Heart left ventricle (tissue), 16 donors: Measurements from ENCODE around the gene SLC6A17. TPM values are rescaled to one million over a fixed set of nuclear protein-coding genes. Genes with fewer than 3 reads are reported as not detected.

ENCODE experiments used
- ATAC-seq, 4 donors: fragments of 200-7000 bp; cut with Tn5 transposase; one replicate each; pipeline ENCODE4 v1.9.1; 2020 to 2022; ENCODE audit warnings: moderate library complexity in 4 of 4, mild to moderate bottlenecking in 3 of 4, moderate number of reproducible peaks in 1 of 4
- DNase-seq, 5 donors: peaks; one replicate each; pipeline ENCODE4 v3.0.0-alpha.2; 2020
- H3K27ac ChIP-seq, 12 donors: fragments of 200-600 bp; sonication (generic) in 4 of 12; one replicate each; pipeline versions ENCODE4 v1.5.0 to v1.8.0; 2016 to 2022; ENCODE audit warnings: mild to moderate bottlenecking in 2 of 12
- H3K27me3 ChIP-seq, 9 donors: fragments of 200-600 bp; sonication (generic) in 2 of 9; one replicate each; pipeline versions ENCODE4 v1.5.1 to v1.8.0; 2016 to 2022; ENCODE audit warnings: mild to moderate bottlenecking in 3 of 9
- H3K36me3 ChIP-seq, 9 donors: fragments of 200-600 bp; sonication (generic) in 2 of 9; one replicate each; pipeline versions ENCODE4 v1.5.0 to v1.8.0; 2018 to 2022; ENCODE audit warnings: mild to moderate bottlenecking in 2 of 9
- H3K4me1 ChIP-seq, 12 donors: fragments of 200-600 bp; sonication (generic) in 4 of 12; one replicate each; pipeline versions ENCODE4 v1.5.0 to v1.8.0; 2016 to 2022; ENCODE audit warnings: mild to moderate bottlenecking in 3 of 12
- H3K4me3 ChIP-seq, 12 donors: fragments of 200-600 bp; sonication (generic) in 4 of 12; one replicate each; pipeline versions ENCODE4 v1.5.0 to v1.8.0; 2017 to 2022; ENCODE audit warnings: mild to moderate bottlenecking in 9 of 12, moderate library complexity in 4 of 12
- H3K9me3 ChIP-seq, 12 donors: fragments of 200-600 bp; sonication (generic) in 4 of 12; one replicate each; pipeline versions ENCODE4 v1.5.0 to v1.8.0; 2016 to 2022; ENCODE audit warnings: mild to moderate bottlenecking in 1 of 12
- CTCF ChIP-seq, 12 donors: fragments of 200-600 bp; sonication (generic) in 4 of 12; IDR thresholded peaks; one replicate each; pipeline versions ENCODE4 v1.5.0 to v1.8.0; 2018 to 2022; ENCODE audit warnings: antibody characterized with exemption in 12 of 12, mild to moderate bottlenecking in 5 of 12
- POLR2A ChIP-seq, 2 donors: fragments of 450-650 bp; IDR thresholded peaks; one replicate each; pipeline ENCODE4 v1.6.1; 2017; ENCODE audit warnings: antibody characterized with exemption in 2 of 2, mild to moderate bottlenecking in 2 of 2, moderate library complexity in 2 of 2
- WGBS, 4 donors: extraction: QIAGEN DNeasy Blood & Tissue Kit in 2 of 4; methylation state at CpG; one replicate each; pipeline versions ENCODE4 v1.1.5 to v1.1.7; 2013 to 2018; 5-methylcytosine and 5-hydroxymethylcytosine counted together
- intact Hi-C, 10 donors: fragments of 100-400 bp; cut with DNase I; formaldehyde crosslinking; loops; one replicate each; pipeline versions ENCODE4 v1.11.1 to v1.14.2; 2022
- polyA plus RNA-seq, 2 donors: library from polyadenylated mRNA; stranded (reverse); fragments of 200-250 nt; gene quantifications; one replicate each; pipeline ENCODE4 v1.2.3, GENCODE V29; 2013
- total RNA-seq, 9 donors: library from RNA; depleted of rRNA in 2 of 9; stranded (reverse); fragments of >200 nt in 2 of 9; fragmentation: NEBNext Ultra II Directional in 3 of 9; extraction: Animal tissue kit (Norgen Biotek cat#: 25700) in 3 of 9; gene quantifications; one replicate each; pipeline versions ENCODE4 v1.1.0 to v1.2.4, GENCODE V29; 2016 to 2023
- donor health status: ischemic (EF 13 %, LVEDD 7.1; RV severe dilation, severe dysfunction).
- donor health status: healthy with polysubstance abuse.
- donor health status: DM: no; HTN: yes; CAD: no.
- donor health status: DM: no; HTN: no; CAD: no.
- donor health status: ischemic (EF 25% LVEDD 6.9; RV normal size, moderate dysfunction).
- donor health status: ischemic (EF 25% LVEDD 5.7; RV mildly dilated, moderate dysfunction).
- donor health status: healthy.
- donor health status: DM: yes; HTN: yes; CAD: no.
- donor health status: ischemic (EF 35%, LVEDD 5.7; RV mildly dilated, moderate dysfunction).
- donor health status: nonischemic (EF 11% LVEDD 7.7; RV severe dilation, severe dysfunction).
- donor health status: DM: yes; HTN: yes; CAD: no.
- donor health status: PGD.
- donor health status: ischemic (EF 29% LVEDD 5.4; RV normal size, mild dysfunction).
- donor health status: nonischemic (EF 23%, LVEDD 6.1; RV moderate dilation, normal function).

The SLC6A17 gene
- total and polyA plus RNA-seq, 11 donors = 0.07 to 0.50 (median 0.24) TPM; not detected in 3

DNA sequence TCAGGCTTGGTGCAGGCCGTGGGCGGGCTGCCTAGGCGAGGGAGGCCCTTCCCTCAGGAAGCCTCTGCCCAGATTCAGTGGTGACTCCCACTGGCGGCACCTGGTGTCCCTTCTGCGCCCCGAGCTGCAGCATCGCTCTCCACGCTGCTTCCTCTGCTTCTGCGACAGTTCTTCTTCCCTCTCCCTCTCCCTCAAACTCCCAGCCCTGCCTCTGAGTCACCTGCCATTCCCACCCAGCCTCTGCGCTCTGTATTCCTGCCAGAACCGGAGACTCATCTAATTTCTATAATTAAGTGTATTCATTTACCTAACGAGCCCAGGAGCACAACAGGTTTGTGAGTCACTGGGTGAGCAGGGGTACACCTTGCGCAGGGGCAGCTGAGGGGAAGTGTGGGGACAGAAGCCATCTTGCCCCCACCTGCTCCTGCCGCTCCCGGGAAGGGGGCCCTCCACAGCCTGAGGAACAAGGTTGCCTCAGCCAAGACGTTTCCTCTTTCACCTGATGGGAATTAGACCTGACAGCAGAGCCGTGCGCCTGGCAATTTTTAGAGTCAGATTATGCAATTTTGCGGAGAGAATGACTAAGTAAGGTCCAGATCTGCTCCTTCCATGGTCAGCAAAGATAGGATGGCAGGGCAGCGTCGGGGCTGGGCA lies 79.2 kb downstream of the SLC6A17 start:
- no peak overlapping the region for H3K27ac ChIP-seq
- peaks cover 0 to 51% (median 10%) of the 10 kb centered on the region in 9 donors for H3K36me3 ChIP-seq
- H3K4me3 ChIP-seq = no peak overlapping the region
- DNase-seq = no peak
- H3K9me3 ChIP-seq = peaks cover 0 to 11% (median 5%) of the 10 kb centered on the region in 12 donors
- intact Hi-C loops = no loop called here
- no peak for ATAC-seq
- TF ChIP-seq CTCF (IDR thresholded peaks at IDR 0.05) (no peak), POLR2A (IDR thresholded peaks at IDR 0.05) (no peak)
- H3K4me1 ChIP-seq = peaks cover 0 to under 1% (median 0%) of the 10 kb centered on the region in 12 donors
- 91 to 96% (median 92%) methylated on average over 21 of the region's 21 CpGs for WGBS, 4 donors
- H3K27me3 ChIP-seq = no peaks in the 10 kb centered on the region

- intact Hi-C loops = no loop called here
- peaks cover 0 to 11% (median 5%) of the 10 kb centered on the region in 12 donors for H3K9me3 ChIP-seq
- no peak overlapping the region for H3K27ac ChIP-seq
- no peak for TF ChIP-seq POLR2A (IDR thresholded peaks at IDR 0.05)
- no peaks in the 10 kb centered on the region for H3K27me3 ChIP-seq
- ATAC-seq (no peak), DNase-seq (peak in 1 of 5 donors; percentile 16)
- H3K4me3 ChIP-seq = no peak overlapping the region
- 90 to 96% (median 92%) methylated on average over 11 of the region's 11 CpGs for WGBS, 4 donors
- peaks cover 0 to 51% (median 10%) of the 10 kb centered on the region in 9 donors for H3K36me3 ChIP-seq
- H3K4me1 ChIP-seq = peaks cover 0 to 11% (median 7%) of the 10 kb centered on the region in 12 donors
Observed at GRCh38 chr1:110230381-110231199, 80.3 kb downstream of the SLC6A17 start.

GRCh38 chr1:110233861-110234260 lies 83.6 kb downstream of the SLC6A17 start:
- DNase-seq (peak in 1 of 5 donors; percentile 37), ATAC-seq (no peak)
- TF ChIP-seq CTCF (IDR thresholded peaks at IDR 0.05) = no peak
- no peak for TF ChIP-seq POLR2A (IDR thresholded peaks at IDR 0.05)
- H3K4me1 ChIP-seq = peaks cover 0 to 28% (median 9%) of the 10 kb centered on the region in 12 donors
- H3K27me3 ChIP-seq = no peaks in the 10 kb centered on the region
- peaks cover 0 to 11% (median 5%) of the 10 kb centered on the region in 12 donors for H3K9me3 ChIP-seq
- intact Hi-C loops = no loop called here
- WGBS, 4 donors = 73 to 88% (median 75%) methylated on average over 2 of the region's 2 CpGs
- H3K27ac ChIP-seq = no peak overlapping the region
- H3K36me3 ChIP-seq = peaks cover 0 to 29% (median 9%) of the 10 kb centered on the region in 9 donors
- no peak overlapping the region for H3K4me3 ChIP-seq

- Histone ChIP-seq H3K36me3 (peaks cover 0 to 24% (median 5%) of the 10 kb centered on the region in 9 donors), H3K27me3 (no peaks in the 10 kb centered on the region), H3K4me3 (no peak overlapping the region), H3K4me1 (peaks cover 0 to 34% (median 11%) of the 10 kb centered on the region in 12 donors), H3K9me3 (peaks cover 0 to 11% (median 5%) of the 10 kb centered on the region in 12 donors), H3K27ac (peak overlapping the region in 4 of 12 donors; percentile 13 to 69 (median 40))
- ATAC-seq (no peak), DNase-seq (peak in 1 of 5 donors; percentile 15)
- WGBS, 4 donors = 86 to 89% (median 88%) methylated on average over 5 of the region's 5 CpGs
- intact Hi-C loops = no loop called here
- TF ChIP-seq CTCF (IDR thresholded peaks at IDR 0.05) (no peak), POLR2A (IDR thresholded peaks at IDR 0.05) (no peak)
Observed at GRCh38 chr1:110234691-110235090, 84.4 kb downstream of the SLC6A17 start.
